H1 (cell line): ENCODE results near the gene PPIC. TPM values are rescaled to one million over a fixed set of nuclear protein-coding genes. Genes with fewer than 3 reads are reported as not detected.

Experiments
- CTCF ChIA-PET: fragments of 300-600 bp; sonication (Branson Sonifier 250); formaldehyde crosslinking; loops from one replicate; lab custom pipeline; 2021; ENCODE audit not compliant: partially characterized antibody; lab: Charles Lee
- POLR2A ChIA-PET: fragments of 300-600 bp; sonication (Branson Sonifier 250); formaldehyde crosslinking; loops from one replicate; lab custom pipeline; 2021; ENCODE audit warnings: inconsistent platforms; ENCODE audit not compliant: partially characterized antibody; lab: Charles Lee
- DNase-seq, 2 experiments: peaks; one replicate each; pipeline versions ENCODE4 v3.0.0 to v3.0.0-alpha.2; 2010 to 2022; ENCODE audit warnings: low spot score in 2 of 2, low read depth in 1 of 2, mixed read lengths in 1 of 2
- FAIRE-seq: peaks from 2 replicates; lab custom pipeline; 2011; peaks lifted over from hg19 to GRCh38; lab: Jason Lieb, UNC
- H2AFZ ChIP-seq: 2 replicates; pipeline ENCODE4 v1.8.1; 2012; ENCODE audit warnings: low read length, inconsistent platforms
- H2AK5ac ChIP-seq: 2 replicates; pipeline ENCODE4 v1.6.1; 2013; ENCODE audit warnings: low read depth, low read length
- H2BK120ac ChIP-seq: replicated peaks from 2 replicates; pipeline ENCODE3; 2013; ENCODE audit warnings: low read depth, low read length, inconsistent platforms
- H2BK12ac ChIP-seq: 2 replicates; pipeline ENCODE4 v1.6.1; 2013; ENCODE audit warnings: low read depth, low read length
- H2BK15ac ChIP-seq: 2 replicates; pipeline ENCODE4 v1.6.1; 2013; ENCODE audit warnings: low read length
- H2BK20ac ChIP-seq: 2 replicates; pipeline ENCODE4 v1.6.1; 2013; ENCODE audit warnings: low read length
- H2BK5ac ChIP-seq: 2 replicates; pipeline ENCODE4 v1.6.1; 2013; ENCODE audit warnings: low read depth, low read length
- H3K14ac ChIP-seq: 2 replicates; pipeline ENCODE4 v1.6.1; 2013; ENCODE audit warnings: inconsistent platforms; ENCODE audit not compliant: insufficient read length
- H3K18ac ChIP-seq: 2 replicates; pipeline ENCODE4 v1.6.1; 2013; ENCODE audit warnings: low read length; ENCODE audit errors: extremely low read depth
- H3K23ac ChIP-seq: 2 replicates; pipeline ENCODE4 v1.6.1; 2013; ENCODE audit warnings: inconsistent platforms; ENCODE audit not compliant: insufficient read length
- H3K23me2 ChIP-seq: 2 replicates; pipeline ENCODE4 v1.6.1; 2013; ENCODE audit warnings: low read depth, low read length
- H3K27ac ChIP-seq: 2 replicates; pipeline ENCODE4 v1.6.1; 2011; ENCODE audit warnings: low read depth, low read length, inconsistent platforms
- H3K27me3 ChIP-seq, 4 experiments: replicated peaks in 1 of 4; 1 replicate in 1 of 4; 2 replicates in 3 of 4; pipeline versions ENCODE4 v1.6.1 to v1.8.1; 2011 to 2013; ENCODE audit warnings: low read length in 3 of 4, mild to moderate bottlenecking in 3 of 4, inconsistent platforms in 2 of 4, mixed read lengths in 2 of 4, moderate library complexity in 1 of 4; ENCODE audit not compliant: control insufficient read depth in 3 of 4, insufficient read depth in 3 of 4; ENCODE audit errors: extremely low read depth in 1 of 4
- H3K36me3 ChIP-seq, 4 experiments: 2 replicates each; pipeline versions ENCODE4 v1.6.1 to v1.8.1; 2011 to 2013; ENCODE audit warnings: mild to moderate bottlenecking in 4 of 4, low read length in 3 of 4, moderate library complexity in 2 of 4, control low read depth in 1 of 4, inconsistent platforms in 1 of 4; ENCODE audit not compliant: insufficient read depth in 4 of 4, control insufficient read depth in 2 of 4
- H3K4ac ChIP-seq: replicated peaks from 2 replicates; pipeline ENCODE3; 2013; ENCODE audit warnings: low read length, low read depth, mixed read lengths, inconsistent platforms; ENCODE audit not compliant: insufficient read length
- H3K4me1 ChIP-seq, 4 experiments: replicated peaks in 1 of 4; 1 replicate in 1 of 4; 2 replicates in 3 of 4; pipeline versions ENCODE4 v1.6.1 to v1.8.1; 2011 to 2013; ENCODE audit warnings: low read length in 3 of 4, inconsistent platforms in 2 of 4, mixed read lengths in 1 of 4; ENCODE audit not compliant: insufficient read depth in 4 of 4, control insufficient read depth in 3 of 4
- H3K4me2 ChIP-seq, 2 experiments: 2 replicates each; pipeline versions ENCODE4 v1.6.1 to v1.8.1; 2011 to 2013; ENCODE audit warnings: low read depth in 2 of 2, low read length in 2 of 2, control low read depth in 1 of 2, inconsistent platforms in 1 of 2, mild to moderate bottlenecking in 1 of 2; ENCODE audit not compliant: insufficient read depth in 1 of 2
- H3K4me3 ChIP-seq, 4 experiments: fragments of 200-600, 300-600 bp in 1 of 4; sonication (generic), shearing (Covaris generic), sonication (Bioruptor Twin) in 1 of 4; 2 replicates each; pipeline versions ENCODE4 v1.5.1 to v1.8.1; 2011 to 2016; ENCODE audit warnings: low read length in 4 of 4, low read depth in 3 of 4, control low read depth in 2 of 4, inconsistent platforms in 2 of 4, mild to moderate bottlenecking in 2 of 4, mixed read lengths in 1 of 4, moderate library complexity in 1 of 4; ENCODE audit not compliant: insufficient read depth in 2 of 4; ENCODE audit errors: extremely low read depth in 1 of 4
- H3K56ac ChIP-seq: replicated peaks from 2 replicates; pipeline ENCODE3; 2013; ENCODE audit warnings: low read depth, mild to moderate bottlenecking, mixed read lengths, low read length, inconsistent platforms; ENCODE audit not compliant: insufficient read length
- H3K79me1 ChIP-seq: 2 replicates; pipeline ENCODE4 v1.6.1; 2013; ENCODE audit warnings: low read depth, low read length, control low read depth
- H3K79me2 ChIP-seq, 2 experiments: 2 replicates each; pipeline versions ENCODE4 v1.6.1 to v1.8.1; 2012 to 2013; ENCODE audit warnings: low read length in 2 of 2, mild to moderate bottlenecking in 2 of 2, inconsistent platforms in 1 of 2; ENCODE audit not compliant: insufficient read depth in 2 of 2, control insufficient read depth in 1 of 2
- H3K9ac ChIP-seq, 4 experiments: replicated peaks in 1 of 4; 1 replicate in 1 of 4; 2 replicates in 3 of 4; pipeline versions ENCODE4 v1.6.1 to v1.8.1; 2011 to 2013; ENCODE audit warnings: low read depth in 3 of 4, low read length in 3 of 4, control low read depth in 2 of 4, mild to moderate bottlenecking in 2 of 4, moderate library complexity in 2 of 4, inconsistent platforms in 1 of 4; ENCODE audit errors: extremely low read depth in 1 of 4
- H3K9me3 ChIP-seq, 2 experiments: 2 replicates each; pipeline versions ENCODE4 v1.6.1 to v1.8.1; 2012 to 2013; ENCODE audit warnings: mild to moderate bottlenecking in 2 of 2, moderate library complexity in 2 of 2, control low read depth in 1 of 2, inconsistent platforms in 1 of 2, low read depth in 1 of 2, low read length in 1 of 2, mixed read lengths in 1 of 2; ENCODE audit not compliant: insufficient read depth in 2 of 2
- H4K20me1 ChIP-seq, 2 experiments: replicated peaks in 1 of 2; 2 replicates each; pipeline versions ENCODE3 to v1.8.1; 2011 to 2013; ENCODE audit warnings: inconsistent platforms in 2 of 2, low read length in 2 of 2, mild to moderate bottlenecking in 1 of 2; ENCODE audit not compliant: insufficient read depth in 2 of 2, control insufficient read depth in 1 of 2
- H4K5ac ChIP-seq: 2 replicates; pipeline ENCODE4 v1.6.1; 2013; ENCODE audit warnings: low read length, low read depth, mixed read lengths, inconsistent platforms; ENCODE audit not compliant: insufficient read length
- H4K8ac ChIP-seq: 2 replicates; pipeline ENCODE4 v1.8.0; 2013; ENCODE audit warnings: mild to moderate bottlenecking, moderate library complexity, low read length, inconsistent platforms; ENCODE audit not compliant: insufficient read depth; ENCODE audit errors: extremely low read depth
- H4K91ac ChIP-seq: replicated peaks from 2 replicates; pipeline ENCODE3; 2013; ENCODE audit warnings: low read length, mixed read lengths, inconsistent platforms; ENCODE audit not compliant: insufficient read length
- ATF2 ChIP-seq: IDR thresholded peaks from 2 replicates; pipeline ENCODE4 v1.6.1; 2012; ENCODE audit warnings: low read length, inconsistent platforms
- SAP30 ChIP-seq: fragments of 300-600 bp; sonication (generic); IDR thresholded peaks from 2 replicates; pipeline ENCODE4 v1.7.1; 2012; ENCODE audit warnings: low read length, moderate library complexity, mild to moderate bottlenecking, inconsistent platforms; ENCODE audit not compliant: insufficient read depth, insufficient replicate concordance
- ZNF274 ChIP-seq: IDR thresholded peaks from 2 replicates; pipeline ENCODE4 v1.7.0; 2012; ENCODE audit warnings: low read length, borderline replicate concordance; ENCODE audit errors: extremely low read depth
- WGBS, 2 experiments: shearing (Covaris generic) in 1 of 2; methylation state at CpG; one replicate each; pipeline versions ENCODE4 v1.1.6 to v1.1.7; 2013 to 2015; ENCODE audit warnings: low lambda C conversion rate in 2 of 2, mixed read lengths in 2 of 2, inconsistent platforms in 1 of 2, low coverage in 1 of 2, missing lambda C conversion rate in 1 of 2; ENCODE audit not compliant: insufficient replicate concordance in 2 of 2, insufficient coverage in 1 of 2, insufficient read length in 1 of 2; ENCODE audit errors: extremely low coverage in 1 of 2, missing lambda C conversion rate in 1 of 2; 5-methylcytosine and 5-hydroxymethylcytosine counted together
- polyA plus RNA-seq, 7 experiments: library from polyadenylated mRNA; depleted of rRNA in 3 of 7; stranded (reverse) in 5 of 7; unstranded in 2 of 7; fragments of >200 nt in 5 of 7; fragments of 200-250 nt in 2 of 7; gene quantifications; 1 replicate in 5 of 7; 2 replicates in 1 of 7; 4 replicates in 1 of 7; pipeline versions ENCODE4 v1.2.1 to v1.2.3, GENCODE V29; 2011 to 2013; ENCODE audit warnings: missing spikeins in 2 of 7, mixed read lengths in 2 of 7
- total RNA-seq: library from RNA; stranded (reverse); fragmentation: NEBNext Ultra II Directional; extraction: Animal tissue kit (Norgen Biotek cat#: 25700); gene quantifications from 2 replicates; pipeline ENCODE4 v1.2.1, GENCODE V29; 2021

The PPIC gene
- total and polyA plus RNA-seq, 2 of the 8 experiments (the other 6 are each of a cell fraction or from before 2014, with no cell fraction given) = 8.5 to 10.4 TPM

DNA sequence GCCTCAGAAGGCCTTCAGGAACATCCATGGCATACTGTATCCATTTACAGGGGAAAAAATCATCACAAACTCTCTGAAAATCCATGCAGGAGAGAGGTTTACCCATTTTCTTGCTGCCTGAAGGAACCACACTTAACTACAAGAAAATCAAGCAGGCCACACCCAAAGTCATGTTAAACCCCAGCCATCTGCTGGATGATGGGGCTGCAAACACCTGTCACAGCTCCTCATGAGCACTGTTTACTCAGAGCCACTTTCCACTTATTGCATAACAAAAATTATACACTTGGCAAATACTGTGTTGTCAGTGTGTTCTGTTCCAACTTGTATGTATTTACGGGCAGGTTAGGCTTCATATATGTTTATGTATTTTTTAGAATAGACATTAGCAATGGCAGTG, 35.8 kb downstream of the PPIC start:
- Histone ChIP-seq H3K14ac (no peak overlapping the region), H2AK5ac (no peak overlapping the region), H3K4me2 (no peak overlapping the region), H3K79me1 (no peaks in the 10 kb centered on the region), H3K9ac (no peak overlapping the region), H2BK15ac (no peak overlapping the region), H4K5ac (no peak overlapping the region), H3K4ac (no peak overlapping the region), H3K79me2 (no peaks in the 10 kb centered on the region), H4K20me1 (no peaks in the 10 kb centered on the region), H3K9me3 (no peaks in the 10 kb centered on the region), H3K27ac (no peak overlapping the region), H2BK12ac (no peak overlapping the region), H3K4me1 (peaks cover 0 to 8% (median 2%) of the 10 kb centered on the region in 4 experiments; a peak in 4 of 7 replicates), H2BK20ac (no peak overlapping the region), H3K23me2 (no peaks in the 10 kb centered on the region), H3K27me3 (no peaks in the 10 kb centered on the region), H3K18ac (no peak overlapping the region), H3K36me3 (no peaks in the 10 kb centered on the region), H3K23ac (no peak overlapping the region), H3K56ac (no peak overlapping the region), H4K91ac (no peak overlapping the region), H2BK120ac (no peak overlapping the region), H2AFZ (no peak overlapping the region), H2BK5ac (no peak overlapping the region), H3K4me3 (no peak overlapping the region), H4K8ac (no peak overlapping the region)
- ChIA-PET CTCF (interaction anchor here (0.7 to 1.3 kb wide), 17 partner anchors 9 to 495 kb away, joined by 3 to 8 read pairs (median 3); no protein-coding TSS in a partner anchor), POLR2A (no interaction called here)
- FAIRE-seq (no peak), DNase-seq (no peak)
- WGBS, 2 experiments = 92% methylated on average over 1 of the region's 1 CpG; no CpG with 5 or more reads in 1 of the 2 experiments
- TF ChIP-seq ATF2 = no peak
- no peak for TF ChIP-seq ZNF274
- no peak for TF ChIP-seq SAP30
